ENCODE data around the gene UNC80.

UNC80 gene

GRCh38 chr2:209911486-209911885 is 139.9 kb downstream of the UNC80 start:
- no peak for TF ChIP-seq EZH2 (optimal IDR thresholded peaks at IDR 0.05; ENCODE audit: low read depth, low read length)
- Histone ChIP-seq H3K36me3 (replicated peaks; ENCODE audit: insufficient read depth, low read length) (no peaks in the 10 kb centered on the region), H3K4me3 (ENCODE audit: low read length) (no peak overlapping the region), H3K9ac (ENCODE audit: low read length) (no peak overlapping the region), H3K27me3 (replicated peaks; ENCODE audit: insufficient read depth, low read length) (no peaks in the 10 kb centered on the region), H4K20me1 (ENCODE audit: insufficient read depth, low read length) (no peaks in the 10 kb centered on the region), H3K79me2 (ENCODE audit: low read length) (no peaks in the 10 kb centered on the region), H3F3A (ENCODE audit: insufficient read depth, low read length) (no peaks in the 10 kb centered on the region), H3K4me1 (ENCODE audit: low read length) (no peaks in the 10 kb centered on the region), H2AFZ (ENCODE audit: low read length) (no peak overlapping the region), H3K9me3 (replicated peaks; ENCODE audit: insufficient read depth, low read length) (no peaks in the 10 kb centered on the region), H3K9me2 (replicated peaks; ENCODE audit: insufficient read depth, low read length) (no peaks in the 10 kb centered on the region), H3K4me2 (ENCODE audit: low read depth, low read length) (no peak overlapping the region), H3K27ac (ENCODE audit: low read length) (no peak overlapping the region)
- DNase-seq: no peak

DNA sequence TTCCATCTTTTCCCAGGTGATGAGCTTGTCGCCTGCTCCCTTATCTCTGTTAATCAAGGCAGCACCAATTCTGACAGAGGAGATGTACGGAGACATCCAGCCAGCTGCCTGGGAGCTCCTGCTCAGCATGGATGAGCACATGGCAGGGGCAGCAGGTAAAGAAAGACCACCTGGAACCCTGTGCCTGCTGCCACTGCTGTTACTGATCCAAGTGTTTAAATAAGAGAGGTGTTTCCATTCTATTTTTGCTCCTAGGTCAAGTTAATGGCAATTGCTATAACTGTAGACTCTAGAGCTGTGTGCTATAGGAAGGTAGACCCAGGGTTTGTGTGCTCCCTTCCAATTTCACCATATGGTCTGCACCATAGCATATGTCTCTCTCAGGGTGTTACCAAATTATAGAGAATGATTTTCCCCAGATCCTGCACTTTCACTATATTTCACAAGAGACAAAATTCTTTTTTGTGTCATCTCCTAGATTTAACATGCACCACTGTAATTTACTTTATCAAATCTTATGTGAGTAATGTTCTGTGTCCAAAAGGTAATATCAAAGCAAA is 142.2 kb downstream of the UNC80 start:
- Histone ChIP-seq H3K4me2 (ENCODE audit: low read depth, low read length) (no peak overlapping the region), H3K9ac (ENCODE audit: low read length) (no peak overlapping the region), H3K4me1 (ENCODE audit: low read length) (no peaks in the 10 kb centered on the region), H3K36me3 (replicated peaks; ENCODE audit: insufficient read depth, low read length) (no peaks in the 10 kb centered on the region), H3K79me2 (ENCODE audit: low read length) (no peaks in the 10 kb centered on the region), H3K9me3 (replicated peaks; ENCODE audit: insufficient read depth, low read length) (no peaks in the 10 kb centered on the region), H3K9me2 (replicated peaks; ENCODE audit: insufficient read depth, low read length) (no peaks in the 10 kb centered on the region), H3F3A (ENCODE audit: insufficient read depth, low read length) (no peaks in the 10 kb centered on the region), H3K27ac (ENCODE audit: low read length) (no peak overlapping the region), H2AFZ (ENCODE audit: low read length) (no peak overlapping the region), H3K27me3 (replicated peaks; ENCODE audit: insufficient read depth, low read length) (no peaks in the 10 kb centered on the region), H4K20me1 (ENCODE audit: insufficient read depth, low read length) (no peaks in the 10 kb centered on the region), H3K4me3 (ENCODE audit: low read length) (no peak overlapping the region)
- DNase-seq: no peak
- TF ChIP-seq EZH2phosphoT487 (IDR thresholded peaks at IDR 0.05; ENCODE audit: low read length): no peak
- TF ChIP-seq, protein P1, sequence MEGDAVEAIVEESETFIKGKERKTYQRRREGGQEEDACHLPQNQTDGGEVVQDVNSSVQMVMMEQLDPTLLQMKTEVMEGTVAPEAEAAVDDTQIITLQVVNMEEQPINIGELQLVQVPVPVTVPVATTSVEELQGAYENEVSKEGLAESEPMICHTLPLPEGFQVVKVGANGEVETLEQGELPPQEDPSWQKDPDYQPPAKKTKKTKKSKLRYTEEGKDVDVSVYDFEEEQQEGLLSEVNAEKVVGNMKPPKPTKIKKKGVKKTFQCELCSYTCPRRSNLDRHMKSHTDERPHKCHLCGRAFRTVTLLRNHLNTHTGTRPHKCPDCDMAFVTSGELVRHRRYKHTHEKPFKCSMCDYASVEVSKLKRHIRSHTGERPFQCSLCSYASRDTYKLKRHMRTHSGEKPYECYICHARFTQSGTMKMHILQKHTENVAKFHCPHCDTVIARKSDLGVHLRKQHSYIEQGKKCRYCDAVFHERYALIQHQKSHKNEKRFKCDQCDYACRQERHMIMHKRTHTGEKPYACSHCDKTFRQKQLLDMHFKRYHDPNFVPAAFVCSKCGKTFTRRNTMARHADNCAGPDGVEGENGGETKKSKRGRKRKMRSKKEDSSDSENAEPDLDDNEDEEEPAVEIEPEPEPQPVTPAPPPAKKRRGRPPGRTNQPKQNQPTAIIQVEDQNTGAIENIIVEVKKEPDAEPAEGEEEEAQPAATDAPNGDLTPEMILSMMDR (IDR thresholded peaks at IDR 0.05; ENCODE audit: low read length): no peak
- TF ChIP-seq EZH2 (optimal IDR thresholded peaks at IDR 0.05; ENCODE audit: low read depth, low read length): no peak

GRCh38 chr2:209917154-209917771 is 145.6 kb downstream of the UNC80 start:
- Histone ChIP-seq H4K20me1 (ENCODE audit: insufficient read depth, low read length) (no peaks in the 10 kb centered on the region), H3K27ac (ENCODE audit: low read length) (no peak overlapping the region), H3K27me3 (replicated peaks; ENCODE audit: insufficient read depth, low read length) (no peaks in the 10 kb centered on the region), H3F3A (ENCODE audit: insufficient read depth, low read length) (no peaks in the 10 kb centered on the region), H3K4me1 (ENCODE audit: low read length) (no peaks in the 10 kb centered on the region), H3K79me2 (ENCODE audit: low read length) (no peaks in the 10 kb centered on the region), H3K4me3 (ENCODE audit: low read length) (no peak overlapping the region), H3K9me3 (replicated peaks; ENCODE audit: insufficient read depth, low read length) (no peaks in the 10 kb centered on the region), H2AFZ (ENCODE audit: low read length) (no peak overlapping the region), H3K9me2 (replicated peaks; ENCODE audit: insufficient read depth, low read length) (no peaks in the 10 kb centered on the region), H3K4me2 (ENCODE audit: low read depth, low read length) (no peak overlapping the region), H3K9ac (ENCODE audit: low read length) (no peak overlapping the region), H3K36me3 (replicated peaks; ENCODE audit: insufficient read depth, low read length) (no peaks in the 10 kb centered on the region)
- DNase-seq: no peak
- TF ChIP-seq, protein P1 (IDR thresholded peaks at IDR 0.05; ENCODE audit: low read length): no peak
- TF ChIP-seq EZH2phosphoT487 (IDR thresholded peaks at IDR 0.05; ENCODE audit: low read length): no peak
- no peak for TF ChIP-seq EZH2 (optimal IDR thresholded peaks at IDR 0.05; ENCODE audit: low read depth, low read length)

DNA sequence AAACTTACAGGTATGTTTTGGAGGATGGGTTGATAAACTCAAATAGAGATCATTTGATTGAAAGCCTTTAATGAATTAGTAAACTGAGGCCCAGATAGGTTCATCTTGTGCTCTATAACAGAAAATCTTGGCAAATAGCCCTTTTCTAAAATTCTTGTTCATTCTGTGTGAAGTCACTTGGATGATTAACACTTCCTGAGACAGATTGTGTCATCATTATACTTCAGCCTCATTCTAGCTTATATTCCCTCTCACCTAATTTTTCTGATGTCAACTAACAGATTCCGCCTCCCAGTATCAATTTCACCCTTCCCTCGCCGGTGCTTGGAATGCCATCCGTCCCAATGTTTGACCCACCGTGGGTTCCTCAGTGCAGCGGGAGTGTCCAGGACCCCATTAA is 146.6 kb downstream of the UNC80 start:
- Histone ChIP-seq H3K9ac (ENCODE audit: low read length) (no peak overlapping the region), H3K27ac (ENCODE audit: low read length) (no peak overlapping the region), H4K20me1 (ENCODE audit: insufficient read depth, low read length) (no peaks in the 10 kb centered on the region), H3K36me3 (replicated peaks; ENCODE audit: insufficient read depth, low read length) (no peaks in the 10 kb centered on the region), H3K4me1 (ENCODE audit: low read length) (no peaks in the 10 kb centered on the region), H3K4me3 (ENCODE audit: low read length) (no peak overlapping the region), H2AFZ (ENCODE audit: low read length) (no peak overlapping the region), H3K79me2 (ENCODE audit: low read length) (no peaks in the 10 kb centered on the region), H3K9me2 (replicated peaks; ENCODE audit: insufficient read depth, low read length) (no peaks in the 10 kb centered on the region), H3K4me2 (ENCODE audit: low read depth, low read length) (no peak overlapping the region), H3F3A (ENCODE audit: insufficient read depth, low read length) (no peaks in the 10 kb centered on the region), H3K27me3 (replicated peaks; ENCODE audit: insufficient read depth, low read length) (no peaks in the 10 kb centered on the region), H3K9me3 (replicated peaks; ENCODE audit: insufficient read depth, low read length) (no peaks in the 10 kb centered on the region)
- TF ChIP-seq, protein P1 (IDR thresholded peaks at IDR 0.05; ENCODE audit: low read length): no peak
- TF ChIP-seq EZH2phosphoT487 (IDR thresholded peaks at IDR 0.05; ENCODE audit: low read length) (no peak), EZH2 (optimal IDR thresholded peaks at IDR 0.05; ENCODE audit: low read depth, low read length) (no peak)
- no peak for DNase-seq

Measured in MM.1S (cell line).